Measurements from ENCODE around the gene STXBP6. TPM values are rescaled to one million over a fixed set of nuclear protein-coding genes. Genes with fewer than 3 reads are reported as not detected.

STXBP6 gene
- total RNA-seq, 2 donors from 2014 or later: not detected

DNA sequence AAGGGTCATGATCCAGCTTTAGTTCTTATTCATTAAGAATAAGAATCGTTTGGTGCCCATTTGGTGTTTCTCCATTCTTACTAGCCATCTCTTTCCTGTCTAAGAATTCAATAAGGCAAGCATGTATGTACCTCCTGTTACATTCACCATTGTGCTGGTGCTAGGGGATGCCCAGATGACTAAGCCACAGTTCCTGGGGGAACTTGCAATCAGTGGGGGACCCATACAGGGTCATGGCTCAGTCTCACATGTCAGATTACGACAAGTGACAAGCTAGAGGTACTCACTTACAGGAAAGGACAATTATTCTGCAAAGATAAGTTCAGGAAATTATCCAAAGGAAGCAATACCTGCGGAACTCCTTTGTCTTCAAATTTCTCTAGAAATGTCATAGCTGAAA lies 125.4 kb downstream of the STXBP6 start:
- H3K4me1 Mint-ChIP-seq (ENCODE audit: low read depth): no peaks in the 10 kb centered on the region
- no peaks in the 10 kb centered on the region for H3K36me3 Mint-ChIP-seq (ENCODE audit: insufficient read depth in 2 of 2)
- no peak overlapping the region for H3K4me3 Mint-ChIP-seq
- ATAC-seq (replicated peaks in 1 of 2): no peak
- H3K9me3 Mint-ChIP-seq: no peaks in the 10 kb centered on the region
- DNase-seq: no peak
- H3K27me3 Mint-ChIP-seq (ENCODE audit: low read depth): peaks cover 27% of the 10 kb centered on the region
- no peak overlapping the region for H3K27ac Mint-ChIP-seq

DNA sequence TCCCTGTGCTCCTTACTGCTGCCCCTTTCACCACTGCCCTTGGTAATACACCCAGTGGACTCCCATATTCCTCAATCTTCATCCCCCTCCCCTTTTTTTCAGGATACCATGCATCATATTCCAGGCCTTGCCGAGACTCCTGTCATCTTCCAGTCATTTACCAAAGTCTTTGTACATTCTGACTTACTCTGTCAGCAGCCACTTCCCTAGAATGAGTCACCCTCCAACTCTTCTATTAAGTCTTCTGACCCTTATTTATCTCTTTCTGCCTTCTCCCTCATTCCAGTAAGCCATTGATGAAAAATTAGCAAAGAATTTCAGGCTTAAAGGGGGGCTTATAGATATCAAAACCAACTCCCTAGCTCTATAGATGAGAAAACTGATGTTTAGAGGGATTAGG lies 128.0 kb downstream of the STXBP6 start:
- no peak overlapping the region for H3K4me3 Mint-ChIP-seq
- DNase-seq: no peak
- peaks cover 39% of the 10 kb centered on the region for H3K27me3 Mint-ChIP-seq (ENCODE audit: low read depth)
- no peaks in the 10 kb centered on the region for H3K9me3 Mint-ChIP-seq
- H3K27ac Mint-ChIP-seq: no peak overlapping the region
- no peaks in the 10 kb centered on the region for H3K36me3 Mint-ChIP-seq (ENCODE audit: insufficient read depth in 2 of 2)
- ATAC-seq (replicated peaks in 1 of 2): no peak
- H3K4me1 Mint-ChIP-seq (ENCODE audit: low read depth): no peaks in the 10 kb centered on the region

- Mint-ChIP-seq H3K36me3 (ENCODE audit: insufficient read depth in 2 of 2) (no peaks in the 10 kb centered on the region), H3K4me1 (ENCODE audit: low read depth) (no peaks in the 10 kb centered on the region), H3K4me3 (no peak overlapping the region), H3K9me3 (no peaks in the 10 kb centered on the region), H3K27me3 (ENCODE audit: low read depth) (peaks cover 48% of the 10 kb centered on the region), H3K27ac (no peak overlapping the region)
- ATAC-seq (replicated peaks in 1 of 2): no peak
- no peak for DNase-seq
Measured at GRCh38 chr14:24920265-24921075, 129.5 kb downstream of the STXBP6 start.

DNA sequence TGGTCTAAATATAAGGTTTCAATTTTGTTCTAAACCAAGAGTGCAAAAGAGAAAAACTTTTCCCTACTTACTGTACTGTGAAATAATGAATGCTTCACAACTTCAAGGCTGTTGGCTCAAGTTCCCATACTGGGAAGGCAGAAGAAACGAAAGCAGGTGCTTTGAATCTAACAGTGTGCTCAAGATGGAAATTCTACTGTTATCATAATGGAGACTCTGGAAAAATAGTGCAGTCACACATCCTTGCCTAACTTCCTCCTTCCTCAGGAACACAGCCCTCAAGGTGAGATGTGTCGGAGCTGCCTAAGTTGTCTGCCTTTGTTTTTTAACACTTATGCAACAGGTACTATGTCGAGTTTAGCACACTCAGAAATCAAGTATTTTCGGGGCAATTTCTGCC lies 131.1 kb downstream of the STXBP6 start:
- ATAC-seq (replicated peaks in 1 of 2) (no peak), DNase-seq (no peak)
- Mint-ChIP-seq H3K4me1 (ENCODE audit: low read depth) (no peaks in the 10 kb centered on the region), H3K36me3 (ENCODE audit: insufficient read depth in 2 of 2) (no peaks in the 10 kb centered on the region), H3K27me3 (ENCODE audit: low read depth) (peaks cover 56% of the 10 kb centered on the region), H3K9me3 (no peaks in the 10 kb centered on the region), H3K4me3 (no peak overlapping the region), H3K27ac (no peak overlapping the region)

GRCh38 chr14:24915958-24916595 lies 133.9 kb downstream of the STXBP6 start:
- Mint-ChIP-seq H3K27ac (no peak overlapping the region), H3K9me3 (no peaks in the 10 kb centered on the region), H3K4me1 (ENCODE audit: low read depth) (no peaks in the 10 kb centered on the region), H3K36me3 (ENCODE audit: insufficient read depth in 2 of 2) (no peaks in the 10 kb centered on the region), H3K4me3 (no peak overlapping the region), H3K27me3 (ENCODE audit: low read depth) (peaks cover 46% of the 10 kb centered on the region)
- no peak for DNase-seq
- ATAC-seq (replicated peaks in 1 of 2): no peak

- Mint-ChIP-seq H3K4me3 (no peak overlapping the region), H3K36me3 (ENCODE audit: insufficient read depth in 2 of 2) (no peaks in the 10 kb centered on the region), H3K27me3 (ENCODE audit: low read depth) (peaks cover 52% of the 10 kb centered on the region), H3K27ac (no peak overlapping the region), H3K9me3 (no peaks in the 10 kb centered on the region), H3K4me1 (ENCODE audit: low read depth) (no peaks in the 10 kb centered on the region)
- DNase-seq: no peak
- ATAC-seq (replicated peaks in 1 of 2): no peak
Measured at GRCh38 chr14:24915403-24915921, 134.5 kb downstream of the STXBP6 start.

GRCh38 chr14:24913746-24914145 lies 136.2 kb downstream of the STXBP6 start:
- Mint-ChIP-seq H3K9me3 (no peaks in the 10 kb centered on the region), H3K36me3 (ENCODE audit: insufficient read depth in 2 of 2) (no peaks in the 10 kb centered on the region), H3K4me1 (ENCODE audit: low read depth) (no peaks in the 10 kb centered on the region), H3K4me3 (no peak overlapping the region), H3K27ac (no peak overlapping the region), H3K27me3 (ENCODE audit: low read depth) (peaks cover 42% of the 10 kb centered on the region)
- no peak for DNase-seq
- no peak for ATAC-seq (replicated peaks in 1 of 2)

- H3K4me3 Mint-ChIP-seq: no peak overlapping the region
- no peak overlapping the region for H3K27ac Mint-ChIP-seq
- H3K4me1 Mint-ChIP-seq (ENCODE audit: low read depth): no peaks in the 10 kb centered on the region
- ATAC-seq (replicated peaks in 1 of 2): no peak
- peaks cover 45% of the 10 kb centered on the region for H3K27me3 Mint-ChIP-seq (ENCODE audit: low read depth)
- H3K9me3 Mint-ChIP-seq: no peaks in the 10 kb centered on the region
- H3K36me3 Mint-ChIP-seq (ENCODE audit: insufficient read depth in 2 of 2): no peaks in the 10 kb centered on the region
- no peak for DNase-seq
Measured at GRCh38 chr14:24913021-24913420, 136.9 kb downstream of the STXBP6 start.

- Mint-ChIP-seq H3K4me3 (no peak overlapping the region), H3K4me1 (ENCODE audit: low read depth) (no peaks in the 10 kb centered on the region), H3K27ac (no peak overlapping the region), H3K36me3 (ENCODE audit: insufficient read depth in 2 of 2) (no peaks in the 10 kb centered on the region), H3K27me3 (ENCODE audit: low read depth) (peaks cover 41% of the 10 kb centered on the region), H3K9me3 (no peaks in the 10 kb centered on the region)
- DNase-seq (no peak), ATAC-seq (replicated peaks in 1 of 2) (no peak)
Measured at GRCh38 chr14:24911324-24912109, 138.4 kb downstream of the STXBP6 start.

GRCh38 chr14:24910408-24910986 lies 139.4 kb downstream of the STXBP6 start:
- no peak for ATAC-seq (replicated peaks in 1 of 2)
- Mint-ChIP-seq H3K27me3 (ENCODE audit: low read depth) (peaks cover 38% of the 10 kb centered on the region), H3K36me3 (ENCODE audit: insufficient read depth in 2 of 2) (no peaks in the 10 kb centered on the region), H3K4me1 (ENCODE audit: low read depth) (no peaks in the 10 kb centered on the region), H3K4me3 (no peak overlapping the region), H3K27ac (no peak overlapping the region), H3K9me3 (no peaks in the 10 kb centered on the region)
- DNase-seq: no peak

GRCh38 chr14:24909523-24910302 lies 140.2 kb downstream of the STXBP6 start:
- no peak overlapping the region for H3K4me3 Mint-ChIP-seq
- H3K36me3 Mint-ChIP-seq (ENCODE audit: insufficient read depth in 2 of 2): no peaks in the 10 kb centered on the region
- H3K9me3 Mint-ChIP-seq: no peaks in the 10 kb centered on the region
- no peak for ATAC-seq (replicated peaks in 1 of 2)
- H3K27ac Mint-ChIP-seq: no peak overlapping the region
- H3K27me3 Mint-ChIP-seq (ENCODE audit: low read depth): peaks cover 37% of the 10 kb centered on the region
- H3K4me1 Mint-ChIP-seq (ENCODE audit: low read depth): no peaks in the 10 kb centered on the region
- DNase-seq: no peak

- H3K27me3 Mint-ChIP-seq (ENCODE audit: low read depth): peaks cover 30% of the 10 kb centered on the region
- no peak overlapping the region for H3K4me3 Mint-ChIP-seq
- H3K27ac Mint-ChIP-seq: no peak overlapping the region
- DNase-seq (no peak), ATAC-seq (replicated peaks in 1 of 2) (no peak)
- H3K4me1 Mint-ChIP-seq (ENCODE audit: low read depth): no peaks in the 10 kb centered on the region
- H3K36me3 Mint-ChIP-seq (ENCODE audit: insufficient read depth in 2 of 2): no peaks in the 10 kb centered on the region
- H3K9me3 Mint-ChIP-seq: no peaks in the 10 kb centered on the region
Measured at GRCh38 chr14:24908592-24909236, 141.2 kb downstream of the STXBP6 start.
